Stimulated activated CD8-positive, alpha-beta memory T cell treated with anti-CD3 and anti-CD28 coated beads, Interleukin-15, amount 100 ng/mL, for 1 hour (primary cell): ENCODE results near the gene TCEAL4.
"Not testable (repeated sequence)": the region's sequence is repeated elsewhere in the genome, so short reads cannot be mapped to it uniquely, and the experiment has no call there.

ENCODE experiments used
- DNase-seq: peaks from one replicate; pipeline ENCODE4 v3.0.0-alpha.2; 2020; ENCODE audit warnings: low read depth

Gene TCEAL4

GRCh38 chrX:103592295-103592694 is 7.0 kb downstream of the TCEAL4 start:
- not testable (repeated sequence) for DNase-seq

GRCh38 chrX:103595202-103595601 is 9.9 kb downstream of the TCEAL4 start:
- DNase-seq: not testable (repeated sequence)

- no peak for DNase-seq
These were observed 22.3 kb downstream of the TCEAL4 start, which contains the start of gene TCEAL3 for GRCh38 chrX:103607364-103608305. TSS of gene TCEAL3 (plus strand) at chrX:103607963. CDS start at chrX:103609065, 1,102 bp downstream.

- no peak for DNase-seq
These were observed 23.1 kb downstream of the TCEAL4 start for GRCh38 chrX:103608306-103608963.

GRCh38 chrX:103610282-103610681 is 25.0 kb downstream of the TCEAL4 start:
- no peak for DNase-seq

GRCh38 chrX:103613362-103613890 is 28.1 kb downstream of the TCEAL4 start:
- DNase-seq: no peak

- no peak for DNase-seq
These were observed 29.7 kb downstream of the TCEAL4 start for GRCh38 chrX:103614999-103615398.

- no peak for DNase-seq
These were observed 30.6 kb downstream of the TCEAL4 start for GRCh38 chrX:103615781-103616371.

- DNase-seq: no peak
These were observed 31.4 kb downstream of the TCEAL4 start for GRCh38 chrX:103616676-103617186.

- DNase-seq: no peak
These were observed 38.8 kb downstream of the TCEAL4 start for GRCh38 chrX:103624111-103624510.

- no peak for DNase-seq
These were observed 41.5 kb downstream of the TCEAL4 start for GRCh38 chrX:103626855-103627254.

- DNase-seq: no peak
These were observed 43.3 kb downstream of the TCEAL4 start, which contains the start of gene TCEAL1 for GRCh38 chrX:103628386-103629317. TSS of gene TCEAL1 (plus strand) at chrX:103628975. CDS start at chrX:103629917, 942 bp downstream.

- no peak for DNase-seq
These were observed 44.2 kb downstream of the TCEAL4 start for GRCh38 chrX:103629318-103630170.

GRCh38 chrX:103630171-103630511 is 44.8 kb downstream of the TCEAL4 start:
- no peak for DNase-seq

- no peak for DNase-seq
These were observed 45.8 kb downstream of the TCEAL4 start for GRCh38 chrX:103631145-103631544.

- no peak for DNase-seq
These were observed 50.1 kb downstream of the TCEAL4 start for GRCh38 chrX:103635436-103635835.
